Neuronal stem cell (in vitro differentiated cells): ENCODE data around the gene RASAL2.
"Not testable (repeated sequence)": the region's sequence is repeated elsewhere in the genome, so short reads cannot be mapped to it uniquely, and the experiment has no call there.

Experiments
- DNase-seq: peaks from one replicate; pipeline ENCODE4 v3.0.0-alpha.2; 2013; ENCODE audit warnings: low spot score
- H2AFZ ChIP-seq: one replicate; pipeline ENCODE4 v1.6.1; 2013; ENCODE audit warnings: mild to moderate bottlenecking, low read length, inconsistent platforms
- H2AK5ac ChIP-seq: 2 replicates; pipeline ENCODE4 v1.6.1; 2013; ENCODE audit warnings: low read depth, mild to moderate bottlenecking, inconsistent platforms, low read length, moderate library complexity, mixed read lengths
- H2BK120ac ChIP-seq: 2 replicates; pipeline ENCODE4 v1.6.1; 2013; ENCODE audit warnings: low read depth, mild to moderate bottlenecking, inconsistent platforms, low read length, moderate library complexity, mixed read lengths
- H2BK12ac ChIP-seq: one replicate; pipeline ENCODE4 v1.6.1; 2013; ENCODE audit warnings: low read length, inconsistent platforms
- H2BK15ac ChIP-seq: 2 replicates; pipeline ENCODE4 v1.6.1; 2013; ENCODE audit warnings: mild to moderate bottlenecking, low read length, inconsistent platforms, mixed read lengths
- H2BK5ac ChIP-seq: one replicate; pipeline ENCODE4 v1.6.1; 2013; ENCODE audit warnings: inconsistent platforms, mild to moderate bottlenecking, low read length, moderate library complexity
- H3K14ac ChIP-seq: one replicate; pipeline ENCODE4 v1.6.1; 2013; ENCODE audit warnings: low read length, inconsistent platforms
- H3K18ac ChIP-seq: 2 replicates; pipeline ENCODE4 v1.6.1; 2013; ENCODE audit warnings: low read length, inconsistent platforms
- H3K23ac ChIP-seq: 2 replicates; pipeline ENCODE4 v1.6.1; 2013; ENCODE audit warnings: low read depth, mild to moderate bottlenecking, mixed read lengths, low read length, inconsistent platforms; ENCODE audit not compliant: poor library complexity
- H3K27ac ChIP-seq: replicated peaks from 3 replicates; pipeline ENCODE4 v1.5.1; 2013; ENCODE audit warnings: low read length, inconsistent platforms
- H3K27me3 ChIP-seq, 3 experiments: 2 replicates each; pipeline ENCODE4 v1.6.1; 2013; ENCODE audit warnings: low read length in 3 of 3, mild to moderate bottlenecking in 2 of 3, inconsistent platforms in 1 of 3, low read depth in 1 of 3, mixed read lengths in 1 of 3, moderate library complexity in 1 of 3; ENCODE audit not compliant: control insufficient read depth in 3 of 3, insufficient read depth in 3 of 3
- H3K36me3 ChIP-seq, 2 donors: replicated peaks in 1 of 2; 2 replicates each; pipeline ENCODE4 v1.6.1; 2013; ENCODE audit warnings: low read length in 2 of 2; ENCODE audit not compliant: control insufficient read depth in 2 of 2, insufficient read depth in 2 of 2
- H3K4ac ChIP-seq: 2 replicates; pipeline ENCODE4 v1.6.1; 2013; ENCODE audit warnings: inconsistent platforms, mild to moderate bottlenecking, low read length, moderate library complexity
- H3K4me1 ChIP-seq, 2 donors: 1 replicate in 1 of 2; 2 replicates in 1 of 2; pipeline ENCODE4 v1.6.1; 2013; ENCODE audit warnings: low read length in 2 of 2, low read depth in 1 of 2; ENCODE audit not compliant: control insufficient read depth in 2 of 2, insufficient read depth in 1 of 2
- H3K4me2 ChIP-seq: one replicate; pipeline ENCODE4 v1.6.1; 2013; ENCODE audit warnings: mild to moderate bottlenecking, low read length, inconsistent platforms; ENCODE audit not compliant: insufficient read depth, poor library complexity, severe bottlenecking
- H3K4me3 ChIP-seq, 2 donors: 2 replicates each; pipeline ENCODE4 v1.5.1; 2013; ENCODE audit warnings: low read length in 2 of 2, mild to moderate bottlenecking in 2 of 2, inconsistent platforms in 1 of 2, moderate library complexity in 1 of 2
- H3K79me1 ChIP-seq: one replicate; pipeline ENCODE4 v1.6.1; 2013; ENCODE audit warnings: low read depth, mild to moderate bottlenecking, inconsistent platforms, low read length, moderate library complexity
- H3K9ac ChIP-seq: one replicate; pipeline ENCODE4 v1.6.1; 2013; ENCODE audit warnings: mild to moderate bottlenecking, low read depth, low read length, inconsistent platforms; ENCODE audit not compliant: poor library complexity
- H3K9me3 ChIP-seq, 2 donors: replicated peaks in 1 of 2; 2 replicates each; pipeline versions ENCODE3 to v1.6.1; 2013; ENCODE audit warnings: low read length in 2 of 2, mild to moderate bottlenecking in 2 of 2, inconsistent platforms in 1 of 2, low read depth in 1 of 2, mixed read lengths in 1 of 2, moderate library complexity in 1 of 2; ENCODE audit not compliant: control insufficient read depth in 2 of 2, insufficient read depth in 1 of 2
- H4K8ac ChIP-seq: one replicate; pipeline ENCODE4 v1.6.1; 2013; ENCODE audit warnings: low read depth, mild to moderate bottlenecking, inconsistent platforms, low read length, moderate library complexity
- H4K91ac ChIP-seq: one replicate; pipeline ENCODE4 v1.6.1; 2013; ENCODE audit warnings: low read length, low read depth, mild to moderate bottlenecking, inconsistent platforms; ENCODE audit not compliant: poor library complexity
- WGBS, 2 donors: extraction: QIAGEN DNeasy Blood & Tissue Kit; methylation state at CpG; one replicate each; pipeline ENCODE4 v1.1.7; 2013; ENCODE audit warnings: missing lambda C conversion rate in 2 of 2, mixed read lengths in 1 of 2; ENCODE audit not compliant: insufficient read length in 2 of 2, insufficient replicate concordance in 1 of 2; ENCODE audit errors: extremely low coverage in 2 of 2; 5-methylcytosine and 5-hydroxymethylcytosine counted together

RASAL2 gene

DNA sequence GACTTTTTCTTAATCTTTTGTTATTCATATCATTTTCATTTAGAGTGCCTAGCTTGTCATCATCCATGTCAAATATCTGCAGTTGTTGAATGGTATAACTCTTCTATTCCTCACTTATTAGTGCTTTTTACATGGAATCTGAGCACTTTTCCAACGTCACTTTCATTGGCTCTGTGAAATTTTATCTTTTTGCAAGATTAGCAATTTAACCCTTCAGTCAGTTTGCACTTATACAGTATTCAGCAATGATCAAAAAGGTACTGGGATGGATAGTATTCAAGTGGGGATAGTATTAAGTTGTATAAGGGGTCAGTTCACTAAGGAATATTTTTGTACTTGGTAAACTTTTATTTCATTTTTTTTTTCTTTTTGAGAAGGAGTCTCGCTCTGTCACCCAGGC, 150.0 kb downstream of the RASAL2 start:
- Histone ChIP-seq H3K27me3 (no peaks in the 10 kb centered on the region), H3K14ac (no peak overlapping the region), H2BK12ac (no peak overlapping the region), H3K9ac (no peak overlapping the region), H3K18ac (no peak overlapping the region), H4K91ac (no peak overlapping the region), H3K4me3 (no peak overlapping the region), H3K36me3 (no peaks in the 10 kb centered on the region), H2BK5ac (no peak overlapping the region), H2AK5ac (no peak overlapping the region), H3K4me2 (no peak overlapping the region), H3K79me1 (no peaks in the 10 kb centered on the region), H3K4me1 (no peaks in the 10 kb centered on the region), H3K27ac (no peak overlapping the region), H4K8ac (no peak overlapping the region), H2BK15ac (no peak overlapping the region), H2AFZ (no peak overlapping the region), H3K9me3 (no peaks in the 10 kb centered on the region), H3K23ac (no peak overlapping the region), H2BK120ac (no peak overlapping the region), H3K4ac (no peak overlapping the region)
- no CpG with 5 or more reads among the region's 2 CpGs for WGBS, 2 donors
- DNase-seq: no peak

DNA sequence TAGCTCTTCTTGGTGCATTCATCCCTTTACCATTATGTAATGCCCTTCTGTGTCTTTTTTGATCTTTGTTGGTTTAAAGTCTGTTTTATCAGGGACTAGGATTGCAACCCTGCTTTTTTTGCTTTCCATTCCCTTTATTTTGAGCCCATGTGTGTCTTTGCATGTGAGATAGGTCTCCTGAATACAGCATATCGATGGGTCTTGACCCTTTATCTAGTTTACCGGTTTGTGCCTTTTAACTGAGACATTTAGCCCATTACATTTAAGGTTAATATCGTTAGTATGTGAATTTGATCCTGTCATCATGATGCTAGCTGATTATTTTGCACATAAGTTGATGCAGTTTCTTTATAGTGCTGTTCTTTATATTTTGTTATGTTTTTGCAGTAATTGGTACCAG, 154.4 kb downstream of the RASAL2 start:
- H3K9me3 ChIP-seq: not testable (repeated sequence)
- WGBS, 2 donors: no CpG with 5 or more reads among the region's 3 CpGs

DNA sequence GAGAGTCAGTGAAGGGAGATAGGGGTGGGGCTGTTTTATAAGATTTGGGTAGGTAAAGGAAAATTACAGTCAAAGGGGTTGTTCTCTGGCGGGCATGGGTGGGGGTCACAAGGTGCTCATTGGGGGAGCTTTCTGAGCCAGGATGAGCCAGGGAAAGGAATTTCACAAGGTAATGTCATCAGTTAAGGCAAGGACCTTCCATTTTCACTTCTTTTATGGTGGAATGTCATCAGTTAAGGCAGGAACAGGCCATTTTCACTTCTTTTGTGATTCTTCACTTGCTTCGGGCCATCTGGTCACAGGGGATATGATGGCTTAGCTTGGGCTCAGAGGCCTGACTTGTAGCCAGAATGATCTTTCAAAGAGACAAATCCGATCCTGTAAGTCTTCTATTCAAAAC, 159.7 kb downstream of the RASAL2 start:
- not testable (repeated sequence) for H3K4me2 ChIP-seq, H3K4ac ChIP-seq, H3K27ac ChIP-seq, H2BK15ac ChIP-seq, H2BK5ac ChIP-seq, H2BK12ac ChIP-seq, H3K4me3 ChIP-seq, H3K9ac ChIP-seq, H2BK120ac ChIP-seq, H4K8ac ChIP-seq, H2AFZ ChIP-seq, H3K79me1 ChIP-seq, H3K36me3 ChIP-seq, H3K27me3 ChIP-seq, H3K14ac ChIP-seq, H4K91ac ChIP-seq, H3K18ac ChIP-seq, H2AK5ac ChIP-seq, DNase-seq, H3K4me1 ChIP-seq, H3K23ac ChIP-seq
- H3K9me3 ChIP-seq: peaks cover 0 to 11% of the 10 kb centered on the region in 2 donors
- no CpG with 5 or more reads among the region's 3 CpGs for WGBS, 2 donors

More for the DNA sequence above, 154.4 kb downstream of the RASAL2 start:
- H3K4me1 ChIP-seq, H3K4me3 ChIP-seq, H3K18ac ChIP-seq, H3K4me2 ChIP-seq, H3K36me3 ChIP-seq, H3K14ac ChIP-seq, H2BK5ac ChIP-seq, H4K8ac ChIP-seq, H3K23ac ChIP-seq, H4K91ac ChIP-seq, H3K27me3 ChIP-seq, H2BK12ac ChIP-seq, H3K9ac ChIP-seq, H3K79me1 ChIP-seq, H2AK5ac ChIP-seq, H3K27ac ChIP-seq, H2BK15ac ChIP-seq, H2AFZ ChIP-seq, H2BK120ac ChIP-seq, H3K4ac ChIP-seq, DNase-seq: not testable (repeated sequence)

DNA sequence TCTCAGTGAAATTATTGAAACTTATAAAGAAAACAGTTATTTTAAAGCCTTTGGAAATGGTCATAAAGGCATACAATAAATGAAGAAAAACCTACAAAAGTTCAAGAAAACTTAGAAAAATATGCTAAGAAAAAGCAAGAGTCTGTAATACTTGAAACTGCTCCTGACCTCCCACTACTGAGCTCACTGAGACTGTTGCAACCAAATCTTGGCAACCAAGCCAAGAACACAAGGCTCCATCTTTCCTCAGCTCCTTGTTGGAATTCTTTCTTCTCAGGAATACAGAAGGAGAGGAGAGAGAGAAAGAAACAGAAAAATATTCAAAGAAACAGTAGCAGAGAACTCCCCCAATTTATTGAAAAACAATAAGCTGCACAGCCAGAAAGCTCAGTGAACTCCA, 160.5 kb downstream of the RASAL2 start:
- no peak overlapping the region for H3K9ac ChIP-seq
- H3K36me3 ChIP-seq: no peaks in the 10 kb centered on the region
- no peak overlapping the region for H3K14ac ChIP-seq
- no peak for DNase-seq
- H3K4ac ChIP-seq: no peak overlapping the region
- no peak overlapping the region for H4K91ac ChIP-seq
- no peak overlapping the region for H3K4me3 ChIP-seq
- no peak overlapping the region for H3K4me2 ChIP-seq
- H2BK120ac ChIP-seq: no peak overlapping the region
- H3K18ac ChIP-seq: no peak overlapping the region
- no peaks in the 10 kb centered on the region for H3K79me1 ChIP-seq
- H2AFZ ChIP-seq: no peak overlapping the region
- H3K27me3 ChIP-seq: no peaks in the 10 kb centered on the region
- no peak overlapping the region for H3K27ac ChIP-seq
- H2BK15ac ChIP-seq: no peak overlapping the region
- no peak overlapping the region for H4K8ac ChIP-seq
- H2BK5ac ChIP-seq: no peak overlapping the region
- H2AK5ac ChIP-seq: no peak overlapping the region
- peaks cover 0 to 2% of the 10 kb centered on the region in 2 donors for H3K4me1 ChIP-seq
- H3K23ac ChIP-seq: no peak overlapping the region
- H2BK12ac ChIP-seq: no peak overlapping the region
- peaks cover 0 to 10% of the 10 kb centered on the region in 2 donors for H3K9me3 ChIP-seq
